Erythroblast (primary cell): Measurements from ENCODE around the gene KIRREL3.

Experiments
- GATA1 ChIP-seq: IDR thresholded peaks from 2 replicates; pipeline ENCODE4 v1.6.1; 2011; ENCODE audit warnings: low read depth, mild to moderate bottlenecking, control low read depth, low read length, moderate library complexity
- POLR2A ChIP-seq: IDR thresholded peaks from 2 replicates; pipeline ENCODE4 v1.6.1; 2011; ENCODE audit warnings: mild to moderate bottlenecking, low read length

DNA sequence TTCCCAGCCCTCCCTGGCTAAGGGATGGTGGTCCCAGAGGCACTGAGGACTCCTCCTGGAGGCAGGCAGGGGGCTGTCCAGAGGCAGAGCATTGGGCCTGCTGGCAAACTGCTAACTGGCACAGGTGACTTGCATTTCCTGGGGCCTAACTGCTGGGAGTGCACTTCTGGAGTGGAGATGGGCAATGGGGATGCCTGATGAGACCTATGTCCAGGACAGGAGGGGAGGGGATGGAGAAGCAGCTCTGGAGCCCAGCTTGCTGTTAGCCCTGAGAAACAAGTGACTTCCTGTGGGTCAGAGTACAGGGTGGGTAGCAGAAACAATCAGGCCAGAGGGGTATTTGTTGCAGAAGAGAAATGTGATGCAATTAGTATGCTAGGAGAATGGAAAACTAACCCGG, 391.9 kb downstream of the KIRREL3 start:
- TF ChIP-seq POLR2A: no peak
- no peak for TF ChIP-seq GATA1
